ENCODE data around the gene MEF2A. TPM values are rescaled to one million over a fixed set of nuclear protein-coding genes. Genes with fewer than 3 reads are reported as not detected.

Gene MEF2A
- total RNA-seq, 4 donors from 2014 or later: 55.3 to 155 (median 105) TPM

DNA sequence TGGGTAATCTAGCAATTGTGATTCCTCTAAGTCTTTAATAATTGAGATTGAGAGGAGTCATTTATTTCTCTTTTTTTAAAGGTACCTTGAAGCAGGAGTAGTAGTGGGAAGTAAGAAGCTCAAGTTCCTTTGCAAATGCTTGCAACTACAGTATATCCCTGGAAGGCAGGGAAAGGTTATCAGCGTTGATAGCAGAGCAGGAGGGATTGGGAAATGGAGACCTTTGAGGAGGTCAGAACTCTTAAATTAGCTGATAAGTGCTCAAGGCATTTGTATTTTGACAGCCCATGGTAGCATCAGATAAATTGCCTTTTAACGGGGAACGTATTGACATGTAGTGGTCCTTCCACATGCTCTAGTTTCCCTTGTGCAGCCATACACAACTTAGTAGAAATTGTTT, 47.7 kb downstream of the MEF2A start:
- Histone ChIP-seq H3K4me3 (replicated peaks in 1 of 3) (no peak overlapping the region), H3K27me3 (no peaks in the 10 kb centered on the region), H3K4me1 (peaks cover 0 to 14% of the 10 kb centered on the region in 2 donors), H3K9me3 (no peaks in the 10 kb centered on the region), H3K36me3 (no peaks in the 10 kb centered on the region), H3K27ac (no peak overlapping the region)
- TF ChIP-seq, protein P1, sequence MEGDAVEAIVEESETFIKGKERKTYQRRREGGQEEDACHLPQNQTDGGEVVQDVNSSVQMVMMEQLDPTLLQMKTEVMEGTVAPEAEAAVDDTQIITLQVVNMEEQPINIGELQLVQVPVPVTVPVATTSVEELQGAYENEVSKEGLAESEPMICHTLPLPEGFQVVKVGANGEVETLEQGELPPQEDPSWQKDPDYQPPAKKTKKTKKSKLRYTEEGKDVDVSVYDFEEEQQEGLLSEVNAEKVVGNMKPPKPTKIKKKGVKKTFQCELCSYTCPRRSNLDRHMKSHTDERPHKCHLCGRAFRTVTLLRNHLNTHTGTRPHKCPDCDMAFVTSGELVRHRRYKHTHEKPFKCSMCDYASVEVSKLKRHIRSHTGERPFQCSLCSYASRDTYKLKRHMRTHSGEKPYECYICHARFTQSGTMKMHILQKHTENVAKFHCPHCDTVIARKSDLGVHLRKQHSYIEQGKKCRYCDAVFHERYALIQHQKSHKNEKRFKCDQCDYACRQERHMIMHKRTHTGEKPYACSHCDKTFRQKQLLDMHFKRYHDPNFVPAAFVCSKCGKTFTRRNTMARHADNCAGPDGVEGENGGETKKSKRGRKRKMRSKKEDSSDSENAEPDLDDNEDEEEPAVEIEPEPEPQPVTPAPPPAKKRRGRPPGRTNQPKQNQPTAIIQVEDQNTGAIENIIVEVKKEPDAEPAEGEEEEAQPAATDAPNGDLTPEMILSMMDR (IDR thresholded peaks at IDR 0.05): no peak
- TF ChIP-seq POLR2A (IDR thresholded peaks at IDR 0.05): no peak
- intact Hi-C loops (cut with DNase I): no loop called here
- no peak for DNase-seq
- WGBS, 2 donors: 99% methylated on average over 3 of the region's 3 CpGs

DNA sequence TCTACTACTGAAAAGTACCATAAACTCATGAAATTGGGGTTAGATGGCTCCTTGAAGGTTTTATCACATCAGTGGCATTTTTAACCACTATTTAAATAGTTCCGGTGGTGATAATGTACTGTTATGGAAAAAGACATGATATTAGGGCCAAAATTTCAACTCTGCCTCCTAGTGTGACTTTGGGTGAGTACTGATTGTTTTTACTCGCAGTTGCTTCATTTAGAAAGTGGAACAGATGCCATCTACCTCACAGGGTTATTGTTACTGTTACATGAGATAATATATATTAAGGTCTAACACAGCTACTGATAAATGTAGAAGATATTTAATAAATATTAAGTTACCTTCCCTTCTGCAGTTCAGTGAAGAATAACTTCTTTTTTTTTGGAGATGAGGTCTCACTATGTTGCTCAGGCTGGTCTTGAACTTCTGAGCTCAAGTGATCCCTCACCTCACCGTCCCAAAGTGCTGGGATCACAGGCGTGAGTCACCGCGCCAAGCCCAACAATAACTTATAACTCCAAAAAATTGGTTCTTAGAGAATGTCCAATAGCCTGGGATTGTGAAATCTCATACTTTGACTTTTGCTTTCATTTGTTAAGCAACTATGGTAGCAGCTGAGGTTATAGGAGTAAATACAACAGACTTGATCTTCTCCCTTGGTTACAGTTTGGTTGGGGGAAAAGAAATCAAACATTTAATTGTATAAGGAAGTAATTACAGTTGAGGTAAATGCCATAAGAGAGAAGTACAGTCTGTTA, 48.3 kb downstream of the MEF2A start:
- H3K4me3 ChIP-seq (replicated peaks in 1 of 3): no peak overlapping the region
- peaks cover 4 to 19% of the 10 kb centered on the region in 2 donors for H3K4me1 ChIP-seq
- no peak for DNase-seq
- H3K36me3 ChIP-seq: no peaks in the 10 kb centered on the region
- H3K9me3 ChIP-seq: no peaks in the 10 kb centered on the region
- H3K27me3 ChIP-seq: no peaks in the 10 kb centered on the region
- H3K27ac ChIP-seq: no peak overlapping the region
- TF ChIP-seq, protein P1 (IDR thresholded peaks at IDR 0.05): no peak
- no peak for TF ChIP-seq POLR2A (IDR thresholded peaks at IDR 0.05)
- 92 to 93% methylated on average over 6 of the region's 6 CpGs for WGBS, 2 donors
- intact Hi-C loops (cut with DNase I): no loop called here

DNA sequence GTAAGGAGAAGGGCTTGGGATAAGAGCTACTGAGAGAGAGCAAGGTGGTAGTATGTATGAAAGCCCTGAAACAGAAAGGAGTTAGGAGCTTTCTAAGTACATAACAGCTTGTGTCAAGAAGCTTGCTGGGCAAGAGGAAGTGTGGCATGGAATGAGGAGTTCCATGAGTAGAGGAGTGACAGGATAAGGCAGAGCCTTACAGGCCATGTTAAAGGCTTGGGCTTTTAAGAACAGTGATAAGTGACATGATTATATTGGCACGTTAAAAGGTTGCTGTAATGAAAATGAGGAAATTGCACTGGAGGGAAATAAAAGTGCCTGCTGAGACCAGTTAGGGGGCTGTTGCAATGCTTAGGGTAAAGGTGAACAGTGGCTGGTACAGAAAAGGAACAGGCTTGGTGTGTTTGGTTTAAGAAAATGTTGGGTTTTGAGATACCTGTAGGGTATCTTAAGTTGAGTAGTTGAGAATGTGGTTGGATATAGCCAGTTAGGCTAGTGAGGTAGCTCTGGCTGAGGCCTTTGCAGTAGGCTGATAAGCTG, 49.0 kb downstream of the MEF2A start:
- 47 to 54% methylated on average over 1 of the region's 1 CpG for WGBS, 2 donors
- TF ChIP-seq POLR2A (IDR thresholded peaks at IDR 0.05): no peak
- TF ChIP-seq, protein P1 (IDR thresholded peaks at IDR 0.05): no peak
- no peak for DNase-seq
- no peaks in the 10 kb centered on the region for H3K36me3 ChIP-seq
- no peak overlapping the region for H3K4me3 ChIP-seq (replicated peaks in 1 of 3)
- no peaks in the 10 kb centered on the region for H3K9me3 ChIP-seq
- no peaks in the 10 kb centered on the region for H3K27me3 ChIP-seq
- peaks cover 6 to 25% of the 10 kb centered on the region in 2 donors for H3K4me1 ChIP-seq
- no peak overlapping the region for H3K27ac ChIP-seq
- intact Hi-C loops (cut with DNase I): no loop called here

DNA sequence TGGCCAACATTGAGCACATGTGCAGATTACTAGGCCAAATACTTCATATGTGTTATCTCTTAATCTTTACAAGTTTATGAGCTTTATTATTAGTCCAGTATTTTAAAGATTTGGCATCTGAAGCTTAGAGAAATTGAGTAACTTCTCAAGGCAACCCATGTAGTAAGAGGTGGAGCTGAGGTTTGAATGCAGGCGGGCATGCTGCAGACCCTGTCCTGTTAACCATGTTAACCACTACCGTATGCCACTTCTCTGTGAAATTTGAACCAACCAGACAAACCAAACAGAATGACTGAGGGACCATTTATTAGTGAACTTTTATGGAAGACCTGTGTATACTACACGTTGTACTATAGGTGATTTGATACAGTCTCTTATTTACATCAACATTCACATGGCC, 49.7 kb downstream of the MEF2A start:
- H3K27ac ChIP-seq: no peak overlapping the region
- H3K4me3 ChIP-seq (replicated peaks in 1 of 3): no peak overlapping the region
- peaks cover 6 to 25% of the 10 kb centered on the region in 2 donors for H3K4me1 ChIP-seq
- intact Hi-C loops (cut with DNase I): no loop called here
- DNase-seq: no peak
- TF ChIP-seq POLR2A (IDR thresholded peaks at IDR 0.05): no peak
- TF ChIP-seq, protein P1 (IDR thresholded peaks at IDR 0.05): no peak
- no peaks in the 10 kb centered on the region for H3K36me3 ChIP-seq
- H3K9me3 ChIP-seq: no peaks in the 10 kb centered on the region
- WGBS, 2 donors: 93 to 95% methylated on average over 3 of the region's 3 CpGs
- H3K27me3 ChIP-seq: no peaks in the 10 kb centered on the region

DNA sequence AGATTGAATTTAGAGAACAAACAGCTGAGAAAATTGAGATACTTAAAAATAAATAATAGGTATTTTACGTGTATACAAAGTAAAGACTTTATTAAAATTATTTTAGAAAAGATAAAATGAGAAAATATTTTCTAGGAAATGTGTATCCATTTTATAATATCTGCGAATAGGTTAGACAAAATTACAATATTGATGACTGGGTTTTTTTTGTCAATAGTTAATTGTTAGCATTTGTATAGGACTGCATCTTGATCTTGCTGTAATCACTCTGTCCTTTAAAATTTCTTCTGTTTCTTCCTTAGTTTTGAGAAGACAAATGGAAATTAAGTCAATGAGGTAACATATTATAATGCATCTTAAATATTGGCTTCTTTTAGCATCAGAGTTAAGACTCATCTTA, 50.3 kb downstream of the MEF2A start:
- TF ChIP-seq POLR2A (IDR thresholded peaks at IDR 0.05): no peak
- TF ChIP-seq, protein P1 (IDR thresholded peaks at IDR 0.05): no peak
- Histone ChIP-seq H3K4me1 (peaks cover 6 to 25% of the 10 kb centered on the region in 2 donors), H3K27me3 (no peaks in the 10 kb centered on the region), H3K27ac (no peak overlapping the region), H3K4me3 (replicated peaks in 1 of 3) (no peak overlapping the region), H3K9me3 (no peaks in the 10 kb centered on the region), H3K36me3 (no peaks in the 10 kb centered on the region)
- WGBS, 2 donors: 95 to 96% methylated on average over 2 of the region's 2 CpGs
- no peak for DNase-seq
- intact Hi-C loops (cut with DNase I): no loop called here

Measured in thyroid gland (tissue), 4 donors.